Stimulated activated naive CD4-positive, alpha-beta T cell (primary cell): ENCODE data around the gene FAM200A.
"Not testable (repeated sequence)": the region's sequence is repeated elsewhere in the genome, so short reads cannot be mapped to it uniquely, and the experiment has no call there.

Experiments
- DNase-seq, 6 experiments: peaks; one replicate each; lab custom pipeline; 2025; lab: John Stamatoyannopoulos, UW

The FAM200A gene

GRCh38 chr7:99559175-99559915, 7.4 kb upstream of the FAM200A start:
- DNase-seq, result peak in 2 of 6 experiments; percentile 25 to 41

- peak; percentile 85 to 96 (median 90) for DNase-seq
These were observed 6.6 kb upstream of the FAM200A start, which contains the start of gene ZNF655 for GRCh38 chr7:99558306-99559174. ZNF655 (plus strand) TSS chr7:99558642; CDS start chr7:99560560, 1,918 bp downstream.

- no peak for DNase-seq
These were observed 6.0 kb upstream of the FAM200A start for GRCh38 chr7:99557940-99558305.

GRCh38 chr7:99557196-99557607, 5.3 kb upstream of the FAM200A start:
- DNase-seq, result no peak

- DNase-seq, result no peak
These were observed 3.0 kb upstream of the FAM200A start for GRCh38 chr7:99554939-99555338.

GRCh38 chr7:99553039-99553438, 1.1 kb upstream of the FAM200A start:
- no peak for DNase-seq

GRCh38 chr7:99551334-99551733, 580 bp downstream of the FAM200A start:
- DNase-seq, result no peak

GRCh38 chr7:99549545-99549944, 2.4 kb downstream of the FAM200A start:
- not testable (repeated sequence) for DNase-seq

- not testable (repeated sequence) for DNase-seq
These were observed 6.6 kb downstream of the FAM200A start for GRCh38 chr7:99545308-99545707.

GRCh38 chr7:99543916-99544315, 8.0 kb downstream of the FAM200A start:
- DNase-seq, result no peak

GRCh38 chr7:99543081-99543671, 8.7 kb downstream of the FAM200A start:
- DNase-seq, result no peak

- no peak for DNase-seq
These were observed 10.7 kb downstream of the FAM200A start for GRCh38 chr7:99541212-99541611.

- DNase-seq, result no peak
These were observed 11.4 kb downstream of the FAM200A start for GRCh38 chr7:99540542-99540941.

- no peak for DNase-seq
These were observed 12.6 kb downstream of the FAM200A start for GRCh38 chr7:99539213-99539811.

- DNase-seq, result no peak
These were observed 16.2 kb downstream of the FAM200A start for GRCh38 chr7:99535667-99536066.

GRCh38 chr7:99531354-99531765, 20.6 kb downstream of the FAM200A start:
- DNase-seq, result no peak

GRCh38 chr7:99525713-99526440, 26.0 kb downstream of the FAM200A start:
- DNase-seq, result peak in 3 of 6 experiments; percentile 3 to 11 (median 7)

- no peak for DNase-seq
These were observed 30.5 kb downstream of the FAM200A start for GRCh38 chr7:99521399-99521798.

- no peak for DNase-seq
These were observed 37.9 kb downstream of the FAM200A start for GRCh38 chr7:99514050-99514449.

- peak in 1 of 6 experiments; percentile 40 for DNase-seq
These were observed 46.6 kb downstream of the FAM200A start for GRCh38 chr7:99505324-99505662.

GRCh38 chr7:99504603-99505323, 47.2 kb downstream of the FAM200A start, which contains the start of gene ZKSCAN5:
ZKSCAN5 (plus strand) TSS chr7:99504662; CDS start chr7:99506045, 1,383 bp downstream.
- peak; percentile 93 to 100 (median 98) for DNase-seq
